ENCODE measurements around the gene IGF2BP2.
"Not testable (repeated sequence)": the region's sequence is repeated elsewhere in the genome, so short reads cannot be mapped to it uniquely, and the experiment has no call there.

IGF2BP2 gene

DNA sequence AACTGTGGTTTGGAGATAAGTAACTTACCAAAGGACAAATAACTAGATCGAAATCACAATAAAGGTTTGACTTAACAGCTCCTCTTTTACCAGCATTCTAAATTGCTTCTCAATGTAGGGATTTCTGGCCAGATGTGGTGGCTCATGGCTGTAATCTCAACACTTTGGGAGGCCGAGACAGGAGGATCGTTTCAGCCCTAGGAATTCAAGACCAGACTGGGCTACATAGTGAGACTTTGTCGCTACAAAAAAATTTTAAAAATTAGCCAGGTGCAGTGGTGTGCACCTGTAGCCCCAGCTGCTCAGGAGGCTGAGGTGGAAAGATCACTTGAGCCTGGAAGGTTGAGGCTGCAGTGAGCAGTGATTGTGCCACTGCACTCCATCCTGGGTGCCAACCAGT is 17.4 kb upstream of the IGF2BP2 start:
- FAIRE-seq (no peak), DNase-seq (ENCODE audit: insufficient read length, low spot score) (no peak)

DNA sequence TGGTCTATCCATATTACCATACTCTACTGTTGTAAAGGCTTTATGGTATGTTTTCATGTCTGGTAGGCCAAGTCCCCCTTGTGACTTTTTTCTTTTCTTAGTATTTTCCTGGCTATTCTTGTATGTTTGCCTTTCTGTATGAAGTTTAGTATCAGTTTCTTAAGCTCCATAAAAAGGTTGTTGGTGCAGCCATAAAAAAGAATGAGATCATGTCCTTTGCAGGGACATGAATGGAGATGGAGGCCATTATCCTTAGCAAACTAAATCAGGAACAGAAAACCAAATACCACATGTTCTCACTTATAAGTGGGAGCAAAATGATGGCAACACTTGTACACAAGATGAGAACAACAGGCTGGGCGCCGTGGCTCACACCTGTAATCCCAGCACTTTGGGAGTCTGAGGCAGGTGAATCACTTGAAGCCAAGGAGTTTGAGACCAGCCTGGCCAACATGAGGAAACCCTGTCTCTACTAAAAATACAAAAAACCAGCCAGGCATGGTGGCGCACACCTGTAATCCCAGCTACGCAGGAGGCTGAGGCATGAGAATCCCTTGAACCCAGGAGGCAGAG is 13.7 kb upstream of the IGF2BP2 start:
- not testable (repeated sequence) for FAIRE-seq; DNase-seq (ENCODE audit: insufficient read length, low spot score)

DNA sequence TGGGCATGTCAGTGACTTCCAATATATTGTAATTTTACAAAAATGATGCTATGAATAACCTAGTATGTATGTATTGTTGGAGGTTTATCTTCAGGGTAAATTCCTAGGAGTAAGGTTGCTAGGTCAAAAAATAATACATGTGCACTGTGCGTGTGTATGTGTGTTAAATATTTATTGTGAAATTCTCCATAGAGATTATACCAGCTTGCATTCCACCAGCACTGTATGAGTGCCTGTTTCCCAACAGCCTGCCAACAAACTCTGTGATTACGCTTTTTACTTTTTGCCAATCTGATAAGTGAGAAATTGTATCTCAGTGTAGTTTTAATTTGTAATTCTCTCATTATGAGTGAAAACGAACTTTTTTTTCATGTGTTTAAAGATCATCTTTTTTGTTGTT is 12.6 kb upstream of the IGF2BP2 start:
- DNase-seq (ENCODE audit: insufficient read length, low spot score) (no peak), FAIRE-seq (no peak)

DNA sequence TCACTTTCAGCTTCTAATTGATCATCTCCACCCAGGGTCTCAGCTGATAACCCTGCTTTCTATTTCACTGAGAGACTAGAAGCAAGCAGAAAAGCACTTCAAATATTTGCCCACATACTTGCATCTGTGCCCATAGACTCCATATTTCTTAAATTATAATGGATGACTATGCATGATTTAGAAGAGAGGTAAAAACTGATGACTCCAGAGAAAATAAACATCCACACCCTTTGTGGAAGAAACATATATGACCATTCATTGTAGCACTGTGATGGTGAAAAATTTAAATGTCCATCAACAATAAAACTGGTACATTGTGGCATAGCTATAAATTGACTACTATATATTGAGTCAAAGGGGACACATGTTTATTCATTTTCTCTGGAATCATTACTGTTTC is 7.1 kb upstream of the IGF2BP2 start:
- DNase-seq (ENCODE audit: insufficient read length, low spot score) (no peak), FAIRE-seq (no peak)

DNA sequence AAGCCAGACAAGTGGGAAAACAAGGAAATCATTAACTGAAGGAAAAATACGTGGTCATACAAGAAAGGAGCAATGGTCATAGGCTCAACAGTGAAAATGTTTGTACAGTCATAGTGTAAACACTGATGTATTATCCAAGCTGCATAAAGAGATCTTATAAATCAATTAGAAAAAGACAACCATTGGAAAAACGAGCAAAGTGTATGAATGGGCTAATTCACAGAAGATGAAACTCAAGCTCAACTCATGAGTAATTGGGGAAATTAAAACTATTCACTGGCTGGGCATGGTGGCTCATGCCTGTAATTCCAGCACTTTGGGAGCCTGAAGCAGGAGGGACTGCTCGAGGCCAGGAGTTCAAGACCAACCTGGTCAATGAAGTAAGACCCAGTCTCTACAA is 6.4 kb upstream of the IGF2BP2 start:
- no peak for DNase-seq (ENCODE audit: insufficient read length, low spot score)
- FAIRE-seq, result no peak

DNA sequence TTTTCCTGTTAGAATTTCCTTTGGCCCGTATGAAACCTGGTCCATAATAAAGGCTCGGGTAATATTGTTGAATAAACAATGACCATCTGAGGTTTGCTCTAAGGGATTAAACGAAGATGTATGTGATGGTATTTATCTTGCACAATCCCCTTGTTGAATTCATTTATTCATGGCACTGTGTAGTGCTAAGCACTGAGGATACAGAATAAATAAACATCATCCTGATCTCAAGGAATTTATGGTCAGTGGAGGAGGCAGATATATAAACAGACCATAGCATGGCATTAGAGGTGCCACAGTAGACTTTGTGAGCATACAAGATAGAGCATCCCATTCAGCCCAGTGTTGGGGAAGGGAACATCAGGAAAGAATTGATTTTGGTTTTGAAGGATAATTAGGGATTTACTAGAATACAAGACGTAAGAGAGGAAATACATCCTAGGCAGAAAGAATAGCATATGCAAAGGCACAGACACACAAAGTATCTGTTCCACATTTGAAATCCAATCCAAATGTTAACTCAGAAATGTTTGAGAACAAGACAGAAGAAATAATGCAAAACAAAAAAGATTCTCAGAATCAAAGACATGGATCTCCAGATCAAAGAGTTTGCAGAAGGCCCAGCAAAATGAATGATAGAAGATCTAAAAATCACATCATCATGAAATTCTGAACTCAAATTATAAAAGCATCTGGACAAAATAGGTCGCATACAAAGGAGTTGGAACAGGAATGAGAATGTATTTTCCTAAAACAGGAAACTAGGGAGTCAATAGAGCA is 5.4 kb upstream of the IGF2BP2 start:
- FAIRE-seq, result no peak

DNA sequence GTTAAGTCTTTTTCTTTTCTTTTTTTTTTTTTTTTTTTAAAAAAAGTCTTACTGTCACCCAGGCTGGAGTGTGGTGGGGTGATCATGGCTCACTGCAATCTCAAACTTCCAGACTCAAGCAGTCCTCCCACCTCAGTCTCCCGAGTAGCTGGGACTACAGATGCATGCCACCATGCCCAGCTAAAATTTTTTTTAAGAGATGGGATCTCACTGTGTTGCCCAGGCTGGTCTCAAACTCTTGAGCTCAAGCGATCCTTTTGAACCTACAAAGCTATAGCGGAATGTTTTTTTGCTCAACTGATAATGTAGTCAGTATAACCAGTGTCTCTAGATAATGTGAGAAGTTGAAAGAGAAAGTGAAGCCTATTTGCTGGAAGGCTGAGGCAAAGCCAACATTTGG is 3.9 kb upstream of the IGF2BP2 start:
- DNase-seq (ENCODE audit: insufficient read length, low spot score) (no peak), FAIRE-seq (no peak)

More for the DNA sequence above, 5.4 kb upstream of the IGF2BP2 start:
- no peak for DNase-seq (ENCODE audit: insufficient read length, low spot score)

DNA sequence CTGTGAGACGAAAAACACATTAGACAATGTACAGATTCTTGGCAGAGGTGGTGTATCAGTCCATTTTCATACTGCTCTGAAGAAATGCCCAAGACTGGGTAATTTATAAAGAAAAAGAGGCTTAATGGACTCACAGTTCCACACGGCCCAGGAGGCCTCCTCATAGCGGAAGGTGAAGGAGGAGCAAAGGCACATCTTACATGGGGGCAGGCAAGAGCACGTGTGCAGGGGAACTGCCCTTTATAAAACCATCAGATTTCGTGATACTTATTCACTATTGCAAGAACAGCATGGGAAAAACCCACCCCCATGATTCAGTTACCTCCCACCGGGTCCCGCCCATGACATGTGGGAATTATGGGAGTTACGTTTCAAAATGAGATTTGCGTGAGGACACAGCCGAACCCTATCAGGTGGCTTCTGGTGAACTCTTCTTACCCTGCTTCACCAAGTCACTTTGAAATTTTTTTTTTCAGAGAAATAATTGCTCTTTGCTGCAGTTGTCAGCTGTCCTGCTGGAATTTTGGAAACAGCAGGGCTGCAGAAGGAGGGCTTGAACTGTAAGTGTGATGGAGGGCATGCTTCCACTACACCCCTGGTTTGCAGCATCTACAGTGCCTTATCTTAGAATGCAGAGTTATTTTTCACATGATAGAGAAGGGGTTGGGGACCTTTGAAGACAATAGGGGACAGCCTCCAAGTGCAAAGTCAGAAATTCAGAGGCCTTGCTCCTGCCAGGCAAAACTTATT is 2.9 kb upstream of the IGF2BP2 start:
- no peak for FAIRE-seq
- DNase-seq (ENCODE audit: insufficient read length, low spot score), result no peak

DNA sequence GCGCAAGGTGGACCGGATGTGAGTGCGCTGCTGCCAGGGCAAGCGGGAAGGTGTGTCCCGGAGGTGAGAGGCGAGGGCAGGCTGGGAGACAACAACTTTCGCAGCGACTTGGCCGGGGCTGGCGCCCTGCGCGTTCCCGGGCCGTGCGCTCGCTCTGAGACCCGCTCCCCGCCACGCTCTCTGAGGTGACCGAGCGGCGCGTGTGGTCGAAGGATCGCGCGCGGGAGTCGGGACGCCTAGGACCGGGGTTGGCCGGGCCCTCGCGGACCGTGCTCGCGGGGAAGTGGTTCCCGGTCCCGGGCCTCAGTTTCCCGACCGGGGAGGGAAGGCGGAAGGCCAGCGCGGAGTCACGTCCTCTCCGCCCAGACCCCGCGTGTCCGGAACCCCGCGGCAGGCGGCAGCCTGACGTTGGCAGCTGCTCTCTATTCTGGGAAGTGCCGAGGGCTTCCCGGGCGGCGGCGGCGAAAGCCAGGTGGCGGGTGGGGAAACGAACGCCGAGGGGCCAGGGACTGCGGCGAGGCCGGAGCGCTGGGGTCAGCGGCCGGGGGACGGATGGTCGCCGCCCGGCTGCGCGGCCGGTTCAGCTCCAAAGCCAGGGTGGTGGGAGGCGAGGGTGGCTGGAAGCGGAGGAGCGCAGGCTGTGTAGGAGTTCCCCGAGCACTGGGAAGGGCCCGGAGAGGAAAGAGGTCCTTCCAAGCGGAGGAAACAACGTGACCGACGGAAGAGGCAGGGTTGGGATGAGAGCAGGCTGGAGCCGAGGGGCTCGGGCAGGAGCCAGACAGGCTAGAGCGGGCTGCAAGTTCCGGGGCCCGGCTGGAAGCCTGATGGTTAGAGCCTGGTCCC is 1.0 kb upstream of the IGF2BP2 start:
- DNase-seq (ENCODE audit: insufficient read length, low spot score) (no peak), FAIRE-seq (no peak)

DNA sequence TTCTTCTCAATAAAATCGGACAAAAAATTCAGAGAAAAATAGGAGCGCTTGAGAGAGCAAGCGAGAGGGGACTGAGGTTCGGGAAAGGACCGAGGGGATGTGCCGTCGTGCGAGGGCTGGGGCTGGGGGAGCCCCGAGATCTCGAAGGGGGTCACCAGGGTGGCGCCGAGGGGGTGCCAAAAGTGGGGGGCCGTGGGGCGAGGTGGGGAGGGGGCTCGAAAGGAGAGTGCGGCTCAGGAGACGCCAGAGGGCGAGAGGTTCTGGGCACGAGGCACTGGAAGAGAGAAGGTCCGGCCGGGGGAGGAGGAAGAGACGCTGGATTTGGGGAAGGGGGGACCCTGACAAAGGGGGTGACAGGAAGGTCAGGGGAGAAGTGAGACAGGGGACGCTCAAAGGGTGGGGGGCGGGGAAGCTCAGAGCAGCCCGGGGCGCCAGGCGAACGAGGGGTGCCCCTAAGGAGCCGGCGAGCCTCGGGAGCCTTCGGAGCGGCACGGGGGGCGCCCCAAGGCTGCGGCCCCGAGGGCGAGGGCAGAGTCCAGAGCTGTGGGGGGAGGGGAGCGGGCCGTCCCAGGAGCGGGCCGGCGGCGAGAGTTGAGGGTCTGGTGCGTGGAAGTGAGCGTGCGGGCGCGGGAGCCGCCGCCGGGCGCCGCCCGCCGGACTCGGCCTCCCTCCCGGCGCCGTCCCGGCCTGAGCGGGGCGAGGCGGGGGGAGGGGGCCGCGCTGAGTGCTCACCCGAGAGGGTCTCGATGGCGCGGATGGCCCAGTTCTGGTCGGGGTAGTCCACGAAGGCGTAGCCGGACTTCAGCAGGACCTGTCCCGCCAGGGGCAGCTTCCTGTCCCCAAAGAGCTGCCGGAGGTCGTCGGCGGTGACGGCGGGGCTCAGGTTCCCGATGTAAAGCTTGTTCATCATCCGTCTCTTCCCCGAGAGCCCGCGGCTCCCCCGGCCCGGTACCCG is 514 bp downstream of the IGF2BP2 start:
- FAIRE-seq, result no peak
- no peak for DNase-seq (ENCODE audit: insufficient read length, low spot score)

DNA sequence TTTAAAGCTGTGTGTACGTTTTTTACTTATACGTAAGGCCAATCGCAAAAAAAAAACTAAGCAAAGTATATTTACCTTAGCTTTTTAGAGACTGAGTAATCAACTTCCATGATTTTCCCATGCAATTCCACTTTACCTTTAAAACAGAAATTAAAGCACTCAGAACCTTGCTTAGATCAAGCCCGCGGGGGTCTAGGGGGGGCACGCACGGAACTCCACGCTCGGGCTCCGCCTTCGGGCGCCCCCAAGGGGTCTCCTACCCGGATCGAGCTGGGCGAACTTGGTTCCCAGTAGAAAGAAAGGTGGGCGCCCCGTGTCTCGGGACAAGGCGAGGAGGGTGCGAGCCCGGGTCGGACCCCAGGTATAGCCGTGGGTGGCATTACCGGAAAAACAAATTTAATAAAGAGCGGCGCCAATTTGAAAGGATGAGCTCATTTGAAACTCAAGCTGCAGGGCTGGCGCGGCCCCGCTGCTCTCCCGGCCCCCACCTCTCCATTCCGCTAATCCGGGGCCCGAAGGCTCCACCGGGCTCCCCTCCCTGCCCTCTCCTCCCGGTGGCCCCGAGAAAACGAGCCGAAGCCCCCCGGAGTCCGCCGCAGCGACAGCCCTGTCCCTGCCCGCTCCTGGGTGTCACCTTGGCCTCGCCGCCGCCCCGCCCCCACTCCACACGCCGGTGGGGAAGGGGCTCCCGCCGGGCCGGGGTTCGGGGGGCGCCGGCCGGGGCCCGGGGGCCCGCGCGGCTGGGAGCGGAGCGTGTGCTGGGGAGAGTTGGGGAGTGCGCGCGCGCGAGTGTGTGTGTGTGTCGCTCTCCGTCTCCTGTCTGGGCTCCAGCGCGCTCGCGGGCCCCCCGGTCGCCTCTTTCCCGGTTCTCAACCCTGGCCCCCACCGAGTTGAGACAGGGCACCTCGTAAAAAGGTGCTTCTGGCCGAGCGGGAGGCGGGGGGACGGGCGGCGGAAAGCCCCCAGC is 1.5 kb downstream of the IGF2BP2 start:
- no peak for FAIRE-seq
- no peak for DNase-seq (ENCODE audit: insufficient read length, low spot score)

DNA sequence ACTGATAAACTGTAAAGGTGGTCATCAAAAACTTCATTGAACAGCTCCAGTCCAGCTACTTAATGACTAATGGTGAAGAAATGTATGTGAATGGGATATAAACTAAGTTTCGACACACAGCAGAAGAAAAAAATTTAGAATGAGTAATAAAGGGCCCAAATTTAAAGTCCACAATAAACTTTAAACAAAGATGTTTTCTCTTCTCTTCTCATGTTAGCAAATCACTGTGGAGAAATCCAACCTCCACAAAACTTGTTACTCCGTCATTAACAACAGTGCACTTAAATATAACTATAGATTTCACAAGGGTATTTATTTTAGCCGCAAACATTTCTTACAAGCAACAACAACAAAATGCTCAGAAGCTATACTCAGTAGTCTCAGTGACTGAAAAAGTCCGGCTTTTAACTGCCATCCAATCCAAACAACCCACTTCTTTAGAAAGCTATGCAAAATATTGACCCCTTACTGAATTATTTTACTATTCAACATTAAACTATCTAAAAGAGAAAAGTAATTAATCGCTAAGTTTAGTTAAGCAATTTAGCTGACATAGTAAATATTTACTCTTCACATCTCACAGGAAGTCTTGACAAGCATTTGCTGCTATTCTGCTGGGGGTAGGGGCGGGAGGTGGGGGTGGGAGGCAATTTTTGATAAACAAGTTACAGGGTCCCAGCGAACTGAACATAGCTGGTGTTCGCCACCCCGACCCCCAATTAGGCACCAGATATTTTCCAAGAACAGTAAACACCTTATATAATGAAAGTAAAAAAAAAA is 2.4 kb downstream of the IGF2BP2 start:
- FAIRE-seq (no peak), DNase-seq (ENCODE audit: insufficient read length, low spot score) (no peak)

DNA sequence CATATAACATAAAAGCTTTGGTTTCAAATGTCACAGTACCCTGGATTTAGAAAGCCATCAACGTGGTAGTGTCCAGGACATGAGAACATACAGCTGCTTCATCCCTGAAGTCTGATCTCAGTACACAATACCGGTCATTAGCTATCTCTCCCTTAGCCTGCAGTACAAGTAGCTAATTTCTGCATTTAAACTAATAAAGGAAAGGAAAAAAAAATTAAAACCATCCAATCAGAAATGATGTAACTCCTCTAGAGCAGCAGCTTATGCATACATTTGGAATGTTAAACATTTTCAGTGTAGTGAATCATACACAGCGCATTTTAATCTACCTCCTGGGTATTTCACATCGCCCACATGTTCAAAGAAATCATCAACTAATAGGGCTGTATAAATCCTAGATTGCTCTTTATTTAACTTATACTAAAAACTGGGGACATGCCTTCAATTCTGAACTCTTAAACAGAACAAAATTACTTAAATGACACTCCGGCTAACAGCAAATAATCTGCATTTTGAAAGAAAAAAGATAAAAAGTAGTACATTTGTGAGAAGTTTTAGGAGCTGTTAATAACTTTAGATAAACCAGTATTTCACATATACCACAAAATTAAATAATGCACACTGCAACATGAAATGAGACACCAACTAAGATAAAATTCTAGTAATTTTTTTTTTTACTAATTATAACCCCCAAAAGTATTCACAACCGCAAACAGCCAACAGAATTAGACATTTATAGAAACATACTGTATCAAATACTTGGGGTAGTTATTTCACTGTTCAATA is 3.7 kb downstream of the IGF2BP2 start:
- DNase-seq (ENCODE audit: insufficient read length, low spot score) (no peak), FAIRE-seq (peak; percentile 85)

DNA sequence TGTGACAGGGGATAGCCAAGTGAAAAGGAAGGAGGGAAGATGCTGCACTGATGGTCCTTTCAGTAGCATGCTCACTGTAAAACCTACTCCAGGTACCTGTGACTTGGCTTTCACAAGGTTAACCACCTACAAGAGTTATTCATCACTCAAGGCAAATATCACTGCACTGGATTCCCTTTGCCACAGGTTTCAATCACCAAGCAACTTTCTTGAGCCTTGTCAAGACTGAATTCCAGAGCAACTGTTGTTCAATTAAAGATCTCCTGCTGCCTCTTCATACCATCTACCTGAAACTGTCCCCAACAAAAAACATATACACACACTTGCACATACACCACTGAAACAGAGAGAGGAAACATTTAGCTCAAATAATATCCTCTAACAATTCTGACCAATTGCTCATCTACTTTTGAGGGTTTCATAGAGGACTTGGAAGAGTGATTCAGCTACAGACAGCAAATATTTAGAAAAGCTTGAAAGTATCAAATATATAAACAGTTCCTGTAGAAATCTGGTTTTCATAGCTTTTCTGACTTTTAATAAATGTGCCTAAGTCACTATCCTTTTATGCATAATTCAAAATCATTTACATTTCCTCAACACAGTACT is 6.5 kb downstream of the IGF2BP2 start:
- DNase-seq (ENCODE audit: insufficient read length, low spot score), result no peak
- FAIRE-seq, result no peak

DNA sequence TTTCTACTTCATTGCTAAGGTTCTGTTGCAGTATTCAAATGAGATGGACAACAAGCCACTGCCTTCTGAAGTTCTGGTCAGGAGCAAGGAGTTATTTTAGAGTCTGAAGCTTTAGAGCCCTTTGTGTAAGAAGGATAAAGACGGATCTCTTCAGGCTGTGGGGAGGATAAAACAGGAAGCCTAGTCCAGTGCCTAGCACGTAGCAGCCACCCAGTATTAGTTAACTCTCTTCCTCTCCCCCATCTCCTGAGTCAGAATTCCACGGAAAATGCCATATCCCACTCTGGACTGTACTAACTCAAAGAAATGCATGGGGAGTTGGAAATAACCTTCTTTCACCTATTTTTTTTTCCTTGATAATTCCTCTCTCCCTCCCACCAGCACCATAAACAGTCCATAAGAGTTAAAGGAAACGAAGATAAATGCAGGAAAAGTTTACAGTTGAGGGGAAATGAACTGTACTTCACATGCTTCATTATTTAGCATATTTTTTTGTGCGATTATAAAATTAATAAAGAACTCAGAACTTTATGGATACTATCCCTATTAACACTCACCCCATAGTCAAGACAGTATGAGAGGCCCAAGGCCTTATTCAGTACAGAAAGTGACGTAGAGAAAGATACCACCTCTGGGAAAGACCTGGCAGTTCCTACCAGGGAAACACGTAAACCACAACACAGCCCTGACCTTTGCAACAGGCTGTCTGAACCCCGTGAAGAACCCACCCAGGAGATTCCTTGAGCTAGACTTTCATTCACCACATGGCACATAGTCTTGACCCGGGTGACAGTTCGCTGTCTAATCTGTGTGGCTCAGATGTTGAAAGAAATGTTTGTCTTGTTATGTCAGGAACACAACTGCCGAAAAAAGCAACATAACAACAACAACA is 9.2 kb downstream of the IGF2BP2 start:
- DNase-seq (ENCODE audit: insufficient read length, low spot score) (no peak), FAIRE-seq (peak; percentile 84)
